GM18907 (cell line): ENCODE results near the gene TMEM86B.
A peak's percentile ranks its signal among the peaks of the same experiment; 100 is the strongest.

ENCODE experiments used
- ATAC-seq: cut with Tn5 transposase; IDR thresholded peaks from one replicate; pipeline ENCODE4 v1.9.1; 2021; ENCODE audit warnings: mild to moderate bottlenecking, moderate library complexity; ENCODE audit not compliant: unreplicated experiment

Gene TMEM86B

GRCh38 chr19:55228403-55229031, at the start of gene TMEM86B:
TMEM86B (minus strand) TSS chr19:55228763; CDS start chr19:55228741, 22 bp downstream.
- no peak for ATAC-seq

- ATAC-seq: no peak
These were observed 48.9 kb upstream of the TMEM86B start for GRCh38 chr19:55277494-55277893.

- peak; percentile 15 for ATAC-seq
These were observed 48.3 kb upstream of the TMEM86B start for GRCh38 chr19:55276720-55277430.

GRCh38 chr19:55275851-55276719, 47.5 kb upstream of the TMEM86B start:
- peak; percentile 54 for ATAC-seq

GRCh38 chr19:55273978-55274707, 45.6 kb upstream of the TMEM86B start:
- ATAC-seq: no peak

GRCh38 chr19:55272142-55272541, 43.6 kb upstream of the TMEM86B start:
- ATAC-seq: no peak

GRCh38 chr19:55270172-55270942, 41.8 kb upstream of the TMEM86B start:
- ATAC-seq: no peak

- no peak for ATAC-seq
These were observed 40.7 kb upstream of the TMEM86B start for GRCh38 chr19:55269299-55269698.

GRCh38 chr19:55266840-55267239, 38.3 kb upstream of the TMEM86B start:
- ATAC-seq: no peak

GRCh38 chr19:55266404-55266803, 37.8 kb upstream of the TMEM86B start:
- no peak for ATAC-seq

- no peak for ATAC-seq
These were observed 37.3 kb upstream of the TMEM86B start for GRCh38 chr19:55265723-55266386.

- no peak for ATAC-seq
These were observed 36.6 kb upstream of the TMEM86B start for GRCh38 chr19:55265173-55265572.

- no peak for ATAC-seq
These were observed 36.0 kb upstream of the TMEM86B start for GRCh38 chr19:55264531-55264930.

- ATAC-seq: no peak
These were observed 33.8 kb upstream of the TMEM86B start for GRCh38 chr19:55262359-55262758.

- no peak for ATAC-seq
These were observed 33.1 kb upstream of the TMEM86B start for GRCh38 chr19:55261671-55262126.

- no peak for ATAC-seq
These were observed 31.1 kb upstream of the TMEM86B start for GRCh38 chr19:55259540-55260210.

GRCh38 chr19:55258828-55259539, 30.4 kb upstream of the TMEM86B start, which contains the start of gene PPP6R1:
PPP6R1 (minus strand) TSS chr19:55259017; CDS start chr19:55247103, 11,914 bp downstream.
- peak; percentile 71 for ATAC-seq

- peak; percentile 14 for ATAC-seq
These were observed 29.9 kb upstream of the TMEM86B start for GRCh38 chr19:55258476-55258827.
